Activated CD4-positive, alpha-beta memory T cell treated with anti-CD3 and anti-CD28 coated beads for 36 hours (primary cell): ENCODE measurements around the gene ONECUT1. TPM values are rescaled to one million over a fixed set of nuclear protein-coding genes. Genes with fewer than 3 reads are reported as not detected.

Source experiments
- CTCF ChIA-PET: fragments of 350-600 bp; sonication (Branson Sonifier 250); formaldehyde crosslinking; loops from one replicate; lab custom pipeline; 2021; ENCODE audit warnings: antibody characterized with exemption, inconsistent platforms; lab: Charles Lee
- POLR2A ChIA-PET: fragments of 350-600 bp; sonication (Branson Sonifier 250); formaldehyde crosslinking; loops from one replicate; lab custom pipeline; 2021; ENCODE audit warnings: antibody characterized with exemption; lab: Charles Lee
- DNase-seq: peaks from one replicate; pipeline ENCODE4 v3.0.0-alpha.2; 2020
- H3K27ac Mint-ChIP-seq: one replicate; pipeline ENCODE4 v1.8.0; 2021; ENCODE audit warnings: mixed read lengths
- H3K27me3 Mint-ChIP-seq: one replicate; pipeline ENCODE4 v1.8.0; 2021; ENCODE audit warnings: mixed read lengths
- H3K36me3 Mint-ChIP-seq: one replicate; pipeline ENCODE4 v1.8.0; 2021; ENCODE audit warnings: mixed read lengths
- H3K4me1 Mint-ChIP-seq: one replicate; pipeline ENCODE4 v1.8.0; 2021; ENCODE audit warnings: low read depth, mixed read lengths
- H3K4me3 Mint-ChIP-seq: one replicate; pipeline ENCODE4 v1.8.0; 2021; ENCODE audit warnings: mild to moderate bottlenecking, mixed read lengths
- H3K9me3 Mint-ChIP-seq: one replicate; pipeline ENCODE4 v1.8.0; 2021; ENCODE audit warnings: mixed read lengths
- intact Hi-C: fragments of 100-400 bp; cut with micrococcal nuclease; formaldehyde crosslinking; loops from one replicate; pipeline ENCODE4 v1.15.1; 2023
- total RNA-seq, 2 experiments: library from RNA; stranded (reverse); gene quantifications; one replicate each; pipeline ENCODE4 v1.2.3, GENCODE V29; 2021

The ONECUT1 gene
- total RNA-seq, 2 experiments from 2014 or later, result not detected

DNA sequence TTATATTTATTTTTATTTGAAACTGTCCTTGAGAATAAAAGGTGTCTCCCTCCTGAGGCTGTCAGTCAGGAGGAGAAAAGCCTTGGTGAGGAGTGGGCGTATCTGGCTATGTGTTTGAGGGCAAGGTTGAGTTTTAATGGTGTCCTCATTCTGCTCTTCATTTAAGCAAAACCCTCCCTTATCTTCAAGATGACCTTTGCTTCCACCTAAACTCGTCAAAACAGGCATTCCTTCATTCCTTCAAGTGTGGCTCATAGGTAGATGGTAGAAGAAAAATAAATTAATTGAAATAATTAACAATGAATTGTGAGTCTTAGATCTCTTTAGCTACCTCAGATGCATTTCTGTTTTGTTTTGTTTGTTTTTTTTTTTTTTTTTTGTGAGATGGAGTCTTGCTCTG, 71.6 kb downstream of the ONECUT1 start:
- Mint-ChIP-seq H3K4me1 (no peaks in the 10 kb centered on the region), H3K9me3 (no peaks in the 10 kb centered on the region), H3K27me3 (no peaks in the 10 kb centered on the region), H3K36me3 (no peaks in the 10 kb centered on the region), H3K4me3 (no peak overlapping the region), H3K27ac (no peak overlapping the region)
- no peak for DNase-seq
- intact Hi-C loops, result no loop called here
- CTCF ChIA-PET, result no interaction called here
- POLR2A ChIA-PET, result no interaction called here

DNA sequence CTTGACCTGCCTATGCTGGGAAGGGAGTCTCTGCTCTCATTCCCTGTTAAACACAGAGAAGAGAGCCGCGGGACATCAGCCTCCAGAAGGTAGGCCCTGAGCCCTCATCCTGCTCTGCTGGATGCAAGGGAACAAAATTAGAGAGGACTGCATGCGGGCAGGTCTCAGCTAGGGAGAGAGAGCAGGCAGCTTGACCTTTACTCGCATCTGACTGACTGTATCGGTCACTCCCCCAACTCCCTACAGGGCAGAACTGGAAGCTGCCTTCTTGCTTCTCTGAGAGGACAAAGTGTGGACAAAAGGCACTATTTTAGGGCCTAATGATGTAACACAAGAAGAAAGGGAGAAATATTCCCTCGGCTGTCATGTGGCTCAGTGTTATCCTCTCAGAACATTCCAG, 72.2 kb downstream of the ONECUT1 start:
- Mint-ChIP-seq H3K36me3 (no peaks in the 10 kb centered on the region), H3K4me1 (no peaks in the 10 kb centered on the region), H3K9me3 (no peaks in the 10 kb centered on the region), H3K4me3 (no peak overlapping the region), H3K27ac (no peak overlapping the region), H3K27me3 (no peaks in the 10 kb centered on the region)
- no peak for DNase-seq
- ChIA-PET CTCF (no interaction called here), POLR2A (no interaction called here)
- intact Hi-C loops, result no loop called here

DNA sequence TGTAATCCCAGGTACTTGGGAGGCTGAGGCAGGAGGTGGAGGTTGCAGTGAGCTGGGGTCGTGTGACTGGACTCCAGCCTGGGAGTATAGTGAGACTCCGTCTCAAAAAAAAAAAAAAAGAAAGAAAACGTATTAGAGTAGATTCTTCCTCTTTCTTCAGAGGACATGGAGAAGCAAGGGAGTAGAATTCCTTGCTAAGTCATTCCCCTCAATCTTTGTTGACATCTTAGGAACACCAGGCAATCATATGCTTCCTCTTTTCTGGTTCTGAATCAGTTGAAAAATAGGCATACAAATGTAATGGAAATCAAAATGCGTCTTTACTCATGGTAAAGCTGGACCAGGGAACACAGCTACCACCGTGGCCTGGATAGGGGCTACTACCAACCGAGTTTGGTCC, 72.7 kb downstream of the ONECUT1 start:
- Mint-ChIP-seq H3K4me3 (no peak overlapping the region), H3K27ac (no peak overlapping the region), H3K9me3 (no peaks in the 10 kb centered on the region), H3K36me3 (no peaks in the 10 kb centered on the region), H3K27me3 (no peaks in the 10 kb centered on the region), H3K4me1 (no peaks in the 10 kb centered on the region)
- ChIA-PET CTCF (no interaction called here), POLR2A (no interaction called here)
- no peak for DNase-seq
- intact Hi-C loops, result no loop called here

DNA sequence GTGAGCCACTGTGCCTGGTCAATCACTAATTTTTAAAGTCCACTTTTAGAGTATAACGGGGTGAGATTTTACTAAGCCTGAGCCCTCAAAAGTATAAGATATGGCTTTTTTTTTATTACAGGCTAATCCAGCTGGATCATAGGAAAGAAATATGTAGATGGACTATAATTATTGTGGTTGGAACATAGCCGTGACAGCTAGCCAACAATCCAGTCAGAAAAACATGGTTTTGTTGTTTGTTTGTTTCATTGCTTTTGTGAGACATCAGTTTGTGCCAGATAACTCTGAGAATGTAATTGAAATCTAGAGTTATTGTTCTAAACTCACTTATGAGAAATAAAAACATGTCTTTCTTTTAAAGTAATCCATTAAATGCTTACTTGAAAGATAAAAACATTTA, 73.6 kb downstream of the ONECUT1 start:
- intact Hi-C loops, result no loop called here
- Mint-ChIP-seq H3K27ac (no peak overlapping the region), H3K36me3 (no peaks in the 10 kb centered on the region), H3K4me3 (no peak overlapping the region), H3K27me3 (no peaks in the 10 kb centered on the region), H3K4me1 (no peaks in the 10 kb centered on the region), H3K9me3 (no peaks in the 10 kb centered on the region)
- ChIA-PET POLR2A (no interaction called here), CTCF (no interaction called here)
- no peak for DNase-seq

DNA sequence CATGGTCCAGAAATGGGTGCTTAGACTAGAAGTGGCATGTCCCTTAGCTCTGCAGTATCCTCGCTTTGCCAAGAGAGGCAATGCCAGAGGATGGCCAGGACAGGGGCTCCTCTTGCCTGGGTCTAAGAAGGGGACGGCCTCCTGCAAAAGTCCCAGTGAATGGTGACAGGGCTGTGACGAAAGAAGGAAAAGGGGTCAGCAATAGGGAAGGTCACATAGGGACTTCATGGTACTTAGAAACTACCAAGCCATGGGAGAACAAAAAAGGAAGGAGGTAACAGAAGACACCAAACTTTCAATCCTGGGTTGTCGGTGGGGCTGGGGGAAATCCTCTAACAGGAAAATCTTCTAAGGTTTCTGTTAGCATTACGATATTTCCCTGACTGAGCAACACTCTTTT, 74.7 kb downstream of the ONECUT1 start:
- CTCF ChIA-PET, result no interaction called here
- Mint-ChIP-seq H3K9me3 (no peaks in the 10 kb centered on the region), H3K27me3 (no peaks in the 10 kb centered on the region), H3K27ac (no peak overlapping the region), H3K4me1 (peaks cover 5% of the 10 kb centered on the region), H3K36me3 (no peaks in the 10 kb centered on the region), H3K4me3 (no peak overlapping the region)
- POLR2A ChIA-PET, result no interaction called here
- DNase-seq, result no peak
- intact Hi-C loops, result no loop called here

DNA sequence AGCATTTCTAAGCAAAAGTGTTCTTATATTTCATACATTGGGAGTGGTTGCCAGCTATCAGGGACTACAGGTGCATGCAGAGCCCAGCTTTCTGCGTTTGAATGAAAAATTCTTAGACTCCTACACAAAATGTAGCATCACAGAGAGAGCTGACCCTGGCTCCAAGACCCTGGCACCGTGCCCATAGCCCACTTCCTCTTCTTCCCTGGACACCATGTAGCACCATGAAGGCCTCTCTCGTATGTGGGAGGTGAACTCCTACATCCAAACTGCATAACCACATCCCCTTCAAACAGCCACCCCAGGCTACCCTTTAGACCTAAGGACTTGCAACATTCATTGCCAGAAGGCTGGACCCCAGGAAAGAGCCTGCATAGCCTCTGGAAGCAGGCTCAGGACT, 75.2 kb downstream of the ONECUT1 start:
- Mint-ChIP-seq H3K4me3 (no peak overlapping the region), H3K9me3 (no peaks in the 10 kb centered on the region), H3K36me3 (no peaks in the 10 kb centered on the region), H3K27me3 (no peaks in the 10 kb centered on the region), H3K4me1 (peaks cover 10% of the 10 kb centered on the region), H3K27ac (no peak overlapping the region)
- CTCF ChIA-PET, result no interaction called here
- POLR2A ChIA-PET, result no interaction called here
- intact Hi-C loops, result no loop called here
- no peak for DNase-seq

DNA sequence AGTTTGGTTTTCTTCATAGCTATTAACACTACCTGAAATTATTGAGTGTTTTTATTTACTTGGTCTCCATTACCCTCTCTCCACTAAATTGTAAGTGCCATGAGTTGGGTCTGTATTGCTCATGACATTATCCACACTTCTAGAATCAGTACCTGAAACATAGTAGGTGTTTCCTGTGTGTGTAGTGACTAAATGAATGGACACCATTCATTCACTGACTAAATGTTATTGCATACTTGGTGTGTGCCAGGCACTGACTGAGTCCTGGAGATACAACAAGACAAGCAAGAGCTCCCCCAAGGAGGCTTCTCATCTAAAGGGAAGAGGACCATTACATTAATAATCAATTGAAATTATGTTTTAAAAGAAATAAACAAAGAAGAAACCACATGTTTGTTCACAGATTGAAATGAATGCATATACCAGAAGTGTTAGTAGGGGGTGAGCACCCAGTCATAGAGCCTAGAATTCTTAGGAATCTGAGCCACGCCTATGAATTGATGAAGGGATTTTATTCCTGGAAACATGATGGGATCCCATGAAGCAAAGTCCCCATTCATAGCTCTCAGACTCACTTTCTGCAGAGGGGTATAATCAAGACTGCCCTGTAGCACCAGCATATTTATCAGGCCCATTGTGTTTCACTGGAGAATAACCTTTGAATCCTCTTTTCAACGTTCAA, 79.3 kb downstream of the ONECUT1 start:
- no peaks in the 10 kb centered on the region for H3K9me3 Mint-ChIP-seq
- no peaks in the 10 kb centered on the region for H3K27me3 Mint-ChIP-seq
- H3K36me3 Mint-ChIP-seq, result no peaks in the 10 kb centered on the region
- no peak overlapping the region for H3K4me3 Mint-ChIP-seq
- intact Hi-C loops, result loop anchor here (2.0 kb wide), 1 partner anchor 32 kb away; the partner anchor contains the start of gene ATOSA
- H3K27ac Mint-ChIP-seq, result peak overlapping the region; percentile 46
- H3K4me1 Mint-ChIP-seq, result peaks cover 10% of the 10 kb centered on the region
- ChIA-PET CTCF (interaction anchor here (1.0 to 1.8 kb wide), 2 partner anchors 23 to 369 kb away, joined by 3 to 5 read pairs; no protein-coding TSS in a partner anchor), POLR2A (interaction anchor here (1.0 kb wide), 1 partner anchor 29 kb away, joined by 4 read pairs; no protein-coding TSS in a partner anchor)
- no peak for DNase-seq

DNA sequence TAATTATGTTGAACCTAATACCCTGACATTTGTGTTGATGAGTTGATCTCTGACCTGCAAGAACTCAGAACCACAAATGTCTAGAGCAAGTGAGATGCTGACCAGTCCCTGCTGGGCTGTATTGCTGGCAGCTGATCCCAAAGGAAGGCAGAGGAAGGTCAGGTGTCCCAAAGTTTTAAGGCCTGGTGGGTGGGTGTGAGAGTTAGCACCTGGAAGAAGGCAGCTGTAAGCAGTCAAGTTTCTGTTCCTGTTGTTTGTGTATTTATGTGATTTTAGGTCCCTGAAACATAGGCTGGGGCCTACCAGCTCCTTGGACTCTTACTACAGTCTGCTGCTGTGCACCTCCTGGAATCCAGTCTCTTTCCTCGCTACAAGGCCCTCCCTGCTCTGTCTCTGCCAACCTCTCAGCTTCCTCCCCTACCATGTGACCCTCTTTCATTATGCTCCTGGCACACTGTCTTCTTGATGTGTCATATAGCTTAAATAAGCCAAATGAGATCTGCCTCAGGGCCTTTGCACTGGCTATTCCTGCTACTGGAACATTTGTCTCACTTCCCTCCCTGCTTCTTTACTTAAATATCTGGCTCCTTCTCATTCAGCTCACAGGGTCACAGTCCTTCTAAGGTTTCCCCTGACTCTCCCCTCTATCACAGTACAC, 80.0 kb downstream of the ONECUT1 start:
- CTCF ChIA-PET, result interaction anchor here (0.6 to 1.8 kb wide), 4 partner anchors 18 to 369 kb away, joined by 3 to 5 read pairs (median 3); no protein-coding TSS in a partner anchor

DNA sequence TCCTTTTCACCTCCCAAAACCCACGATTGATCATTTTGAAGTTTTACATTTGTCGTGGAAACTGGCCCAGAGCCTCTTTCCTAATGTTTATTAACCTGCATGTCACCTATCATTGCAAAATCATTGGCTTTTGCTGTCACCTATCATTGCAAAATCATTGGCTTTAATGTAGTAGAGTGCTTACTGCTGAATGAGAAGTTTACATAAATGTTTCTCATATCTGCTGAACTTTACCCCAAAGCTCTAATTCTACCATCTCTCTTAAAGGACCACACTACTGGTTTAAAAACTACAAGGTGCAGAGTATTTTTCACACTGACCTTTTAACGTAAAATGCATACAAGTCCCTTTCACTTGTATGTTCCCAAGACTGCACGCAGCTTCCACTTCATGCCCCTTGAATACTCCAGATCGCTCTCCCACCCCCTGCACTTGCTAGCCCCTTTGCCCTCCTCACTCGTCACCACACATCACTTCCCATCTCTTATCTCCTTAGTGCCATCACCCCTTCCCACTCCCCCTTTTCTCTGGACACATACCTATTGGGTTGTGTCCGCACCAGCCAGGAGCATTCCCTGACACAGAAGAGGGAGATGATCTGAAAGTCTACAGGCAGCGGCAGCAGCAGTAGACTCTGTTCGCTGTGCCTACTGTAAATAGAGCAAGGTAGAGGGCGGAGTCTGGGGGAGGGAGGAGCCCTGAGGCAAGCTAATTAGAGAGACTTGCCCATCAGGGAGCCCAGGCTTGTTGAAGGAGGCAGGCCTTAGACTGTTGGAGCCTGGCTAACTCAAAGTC, 80.8 kb downstream of the ONECUT1 start:
- CTCF ChIA-PET, result interaction anchor here (0.6 to 0.9 kb wide), 2 partner anchors 18 to 182 kb away, joined by 3 read pairs; no protein-coding TSS in a partner anchor
- no peak overlapping the region for H3K4me3 Mint-ChIP-seq
- no peaks in the 10 kb centered on the region for H3K36me3 Mint-ChIP-seq
- DNase-seq, result no peak
- no peaks in the 10 kb centered on the region for H3K27me3 Mint-ChIP-seq
- peaks cover 10% of the 10 kb centered on the region for H3K4me1 Mint-ChIP-seq
- no peak overlapping the region for H3K27ac Mint-ChIP-seq
- POLR2A ChIA-PET, result no interaction called here
- H3K9me3 Mint-ChIP-seq, result no peaks in the 10 kb centered on the region
- intact Hi-C loops, result no loop called here

More for the DNA sequence above, 80.0 kb downstream of the ONECUT1 start:
- Mint-ChIP-seq H3K36me3 (no peaks in the 10 kb centered on the region), H3K27me3 (no peaks in the 10 kb centered on the region), H3K9me3 (no peaks in the 10 kb centered on the region), H3K4me1 (peaks cover 10% of the 10 kb centered on the region), H3K27ac (peak overlapping the region; percentile 46), H3K4me3 (no peak overlapping the region)
- DNase-seq, result peak; percentile 17
- intact Hi-C loops, result loop anchor here (2.0 kb wide), 1 partner anchor 31 kb away; the partner anchor contains the start of gene ATOSA
- POLR2A ChIA-PET, result interaction anchor here (1.0 kb wide), 1 partner anchor 28 kb away, joined by 4 read pairs; no protein-coding TSS in a partner anchor

Other genes with a start within 250 kb of the ONECUT1 start
- gene ARPP19, start 221.3 kb downstream of the ONECUT1 start, total RNA-seq, result 100 to 1,000 TPM; 172 to 183 TPM
- 10 to 100 TPM; 18.2 to 19.3 TPM for gene ATOSA, start 110.9 kb downstream of the ONECUT1 start, total RNA-seq